Measurements from ENCODE around the gene TP63. TPM values are rescaled to one million over a fixed set of nuclear protein-coding genes. Genes with fewer than 3 reads are reported as not detected.

The TP63 gene
- polyA plus RNA-seq, 1 donor from 2014 or later: 0.12 TPM

- no peaks in the 10 kb centered on the region for H3F3A ChIP-seq (ENCODE audit: insufficient read depth, low read length, poor library complexity, severe bottlenecking)
- H3K9me2 ChIP-seq (ENCODE audit: insufficient read depth, low read length): no peaks in the 10 kb centered on the region
- no peaks in the 10 kb centered on the region for H4K20me1 ChIP-seq (ENCODE audit: insufficient read depth)
- no peaks in the 10 kb centered on the region for H3K9me3 ChIP-seq (ENCODE audit: low read length)
- no peak overlapping the region for H2AFZ ChIP-seq (ENCODE audit: low read depth, low read length)
- H3K9ac ChIP-seq (ENCODE audit: low read length): no peak overlapping the region
- no peaks in the 10 kb centered on the region for H3K36me3 ChIP-seq (ENCODE audit: insufficient read depth, low read length)
- TF ChIP-seq SMC3 (conservative IDR thresholded peaks at IDR 0.05; ENCODE audit: poor library complexity): no peak
- TF ChIP-seq POLR2AphosphoS5 (IDR thresholded peaks at IDR 0.05): no peak
- TF ChIP-seq, protein P1, sequence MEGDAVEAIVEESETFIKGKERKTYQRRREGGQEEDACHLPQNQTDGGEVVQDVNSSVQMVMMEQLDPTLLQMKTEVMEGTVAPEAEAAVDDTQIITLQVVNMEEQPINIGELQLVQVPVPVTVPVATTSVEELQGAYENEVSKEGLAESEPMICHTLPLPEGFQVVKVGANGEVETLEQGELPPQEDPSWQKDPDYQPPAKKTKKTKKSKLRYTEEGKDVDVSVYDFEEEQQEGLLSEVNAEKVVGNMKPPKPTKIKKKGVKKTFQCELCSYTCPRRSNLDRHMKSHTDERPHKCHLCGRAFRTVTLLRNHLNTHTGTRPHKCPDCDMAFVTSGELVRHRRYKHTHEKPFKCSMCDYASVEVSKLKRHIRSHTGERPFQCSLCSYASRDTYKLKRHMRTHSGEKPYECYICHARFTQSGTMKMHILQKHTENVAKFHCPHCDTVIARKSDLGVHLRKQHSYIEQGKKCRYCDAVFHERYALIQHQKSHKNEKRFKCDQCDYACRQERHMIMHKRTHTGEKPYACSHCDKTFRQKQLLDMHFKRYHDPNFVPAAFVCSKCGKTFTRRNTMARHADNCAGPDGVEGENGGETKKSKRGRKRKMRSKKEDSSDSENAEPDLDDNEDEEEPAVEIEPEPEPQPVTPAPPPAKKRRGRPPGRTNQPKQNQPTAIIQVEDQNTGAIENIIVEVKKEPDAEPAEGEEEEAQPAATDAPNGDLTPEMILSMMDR (IDR thresholded peaks at IDR 0.05; ENCODE audit: poor library complexity, severe bottlenecking): no peak
- no peak overlapping the region for H3K4me3 ChIP-seq (ENCODE audit: low read length)
- H3K4me2 ChIP-seq (ENCODE audit: low read length): no peak overlapping the region
- no peaks in the 10 kb centered on the region for H3K79me2 ChIP-seq (replicated peaks; ENCODE audit: insufficient read depth, low read length)
- no peaks in the 10 kb centered on the region for H3K27me3 ChIP-seq (ENCODE audit: insufficient read depth, low read depth, low read length)
- H3K27ac ChIP-seq (ENCODE audit: low read length): no peak overlapping the region
Measured at GRCh38 chr3:189909573-189909972, 278.4 kb downstream of the TP63 start.

GRCh38 chr3:189911001-189911400, 279.8 kb downstream of the TP63 start:
- no peak overlapping the region for H3K9ac ChIP-seq (ENCODE audit: low read length)
- H3K79me2 ChIP-seq (replicated peaks; ENCODE audit: insufficient read depth, low read length): no peaks in the 10 kb centered on the region
- no peak overlapping the region for H3K27ac ChIP-seq (ENCODE audit: low read length)
- no peak overlapping the region for H3K4me3 ChIP-seq (ENCODE audit: low read length)
- no peaks in the 10 kb centered on the region for H3F3A ChIP-seq (ENCODE audit: insufficient read depth, low read length, poor library complexity, severe bottlenecking)
- H4K20me1 ChIP-seq (ENCODE audit: insufficient read depth): no peaks in the 10 kb centered on the region
- H3K36me3 ChIP-seq (ENCODE audit: insufficient read depth, low read length): no peaks in the 10 kb centered on the region
- H3K9me3 ChIP-seq (ENCODE audit: low read length): no peaks in the 10 kb centered on the region
- TF ChIP-seq SMC3 (conservative IDR thresholded peaks at IDR 0.05; ENCODE audit: poor library complexity) (no peak), EP300 (conservative IDR thresholded peaks at IDR 0.05; ENCODE audit: poor library complexity, severe bottlenecking) (no peak), EZH2 (IDR thresholded peaks at IDR 0.05; ENCODE audit: borderline replicate concordance, insufficient read depth, low read length, poor library complexity, severe bottlenecking) (no peak), MXI1 (conservative IDR thresholded peaks at IDR 0.05; ENCODE audit: poor library complexity, severe bottlenecking) (no peak), POLR2AphosphoS5 (IDR thresholded peaks at IDR 0.05) (no peak), REST (IDR thresholded peaks at IDR 0.05; ENCODE audit: borderline replicate concordance) (no peak), RAD21 (conservative IDR thresholded peaks at IDR 0.05) (no peak)
- TF ChIP-seq, protein P1 (IDR thresholded peaks at IDR 0.05; ENCODE audit: poor library complexity, severe bottlenecking): no peak
- no peaks in the 10 kb centered on the region for H3K27me3 ChIP-seq (ENCODE audit: insufficient read depth, low read depth, low read length)
- no peak overlapping the region for H2AFZ ChIP-seq (ENCODE audit: low read depth, low read length)
- H3K9me2 ChIP-seq (ENCODE audit: insufficient read depth, low read length): no peaks in the 10 kb centered on the region
- no peak overlapping the region for H3K4me2 ChIP-seq (ENCODE audit: low read length)
